PC-9 (cell line): ENCODE data around the gene PLEKHH3. TPM values are rescaled to one million over a fixed set of nuclear protein-coding genes. Genes with fewer than 3 reads are reported as not detected.
A peak's percentile ranks its signal among the peaks of the same experiment; 100 is the strongest.

Source experiments
- BruUV-seq: library from RNA; stranded (reverse); fragments of 400-500 nt; replicated peaks from 2 replicates; lab custom pipeline; 2021; lab: Mats Ljungman, UMichigan
- CTCF ChIA-PET: fragments of 300-600 bp; sonication (Branson Sonifier 250); formaldehyde crosslinking; loops from one replicate; lab custom pipeline; 2022; ENCODE audit warnings: antibody characterized with exemption; lab: Charles Lee
- POLR2A ChIA-PET: fragments of 300-600 bp; sonication (Branson Sonifier 250); formaldehyde crosslinking; loops from one replicate; lab custom pipeline; 2022; ENCODE audit warnings: antibody characterized with exemption; ENCODE audit not compliant: unreplicated experiment; lab: Charles Lee
- DNase-seq, 2 experiments: peaks; one replicate each; pipeline versions ENCODE4 v3.0.0 to v3.0.0-alpha.2; 2015 to 2022; ENCODE audit warnings: mixed read lengths in 1 of 2
- H2AFZ ChIP-seq: fragments of 200-600 bp; sonication (generic); 2 replicates; pipeline ENCODE4 v1.8.1; 2017; ENCODE audit warnings: antibody characterized with exemption
- H3F3A ChIP-seq: fragments of 200-600 bp; sonication (generic); 2 replicates; pipeline ENCODE4 v1.8.1; 2017; ENCODE audit warnings: antibody characterized with exemption, mild to moderate bottlenecking, low read depth; ENCODE audit not compliant: insufficient read depth
- H3K27ac ChIP-seq: fragments of 200-600 bp; sonication (generic); 2 replicates; pipeline ENCODE4 v1.6.1; 2016; ENCODE audit warnings: mixed run types
- H3K27me3 ChIP-seq: fragments of 200-600 bp; sonication (generic); 2 replicates; pipeline ENCODE4 v1.6.1; 2016; ENCODE audit warnings: low read depth, mixed run types; ENCODE audit not compliant: insufficient read depth
- H3K36me3 ChIP-seq: fragments of 200-600 bp; sonication (generic); 2 replicates; pipeline ENCODE4 v1.6.1; 2016; ENCODE audit warnings: low read depth, mixed run types
- H3K4me1 ChIP-seq: fragments of 200-600 bp; sonication (generic); replicated peaks from 2 replicates; pipeline ENCODE4 v1.6.1; 2016; ENCODE audit warnings: mixed run types; ENCODE audit not compliant: insufficient read depth
- H3K4me2 ChIP-seq: fragments of 200-600 bp; sonication (generic); 2 replicates; pipeline ENCODE4 v1.6.1; 2017; ENCODE audit warnings: mixed run types
- H3K4me3 ChIP-seq: fragments of 200-600 bp; sonication (generic); 2 replicates; pipeline ENCODE4 v1.6.1; 2016; ENCODE audit warnings: mixed run types
- H3K79me2 ChIP-seq: fragments of 200-600 bp; sonication (generic); 2 replicates; pipeline ENCODE4 v1.6.1; 2017; ENCODE audit warnings: low read depth, mixed run types
- H3K9me2 ChIP-seq: fragments of 200-600 bp; sonication (generic); 2 replicates; pipeline ENCODE4 v1.8.1; 2017; ENCODE audit warnings: mild to moderate bottlenecking; ENCODE audit not compliant: insufficient read depth
- H3K9me3 ChIP-seq: fragments of 200-600 bp; sonication (generic); 2 replicates; pipeline ENCODE4 v1.8.1; 2016; ENCODE audit warnings: low read depth; ENCODE audit not compliant: insufficient read depth
- H4K20me1 ChIP-seq: fragments of 200-600 bp; sonication (generic); 2 replicates; pipeline ENCODE4 v1.8.1; 2017; ENCODE audit not compliant: insufficient read depth
- EZH2 ChIP-seq: fragments of 200-600 bp; sonication (generic); IDR thresholded peaks from 2 replicates; pipeline ENCODE4 v1.8.0; 2017; ENCODE audit warnings: antibody characterized with exemption, low read depth
- intact Hi-C: fragments of 100-400 bp; cut with micrococcal nuclease; formaldehyde crosslinking; loops from one replicate; pipeline ENCODE4 v1.10.0; 2022; ENCODE audit not compliant: unreplicated experiment
- total RNA-seq: library from RNA; stranded (reverse); gene quantifications from 2 replicates; pipeline ENCODE4 v1.2.3, GENCODE V29; 2021
- TF ChIP-seq, protein P1 (sequence below): fragments of 200-600 bp; sonication (generic); conservative IDR thresholded peaks from 2 replicates; pipeline ENCODE4 v1.6.1; 2017; ENCODE audit warnings: mixed run types, antibody characterized with exemption, mild to moderate bottlenecking, moderate library complexity

PLEKHH3 gene
- total RNA-seq, 1 experiment from 2014 or later = 22.5 TPM

DNA sequence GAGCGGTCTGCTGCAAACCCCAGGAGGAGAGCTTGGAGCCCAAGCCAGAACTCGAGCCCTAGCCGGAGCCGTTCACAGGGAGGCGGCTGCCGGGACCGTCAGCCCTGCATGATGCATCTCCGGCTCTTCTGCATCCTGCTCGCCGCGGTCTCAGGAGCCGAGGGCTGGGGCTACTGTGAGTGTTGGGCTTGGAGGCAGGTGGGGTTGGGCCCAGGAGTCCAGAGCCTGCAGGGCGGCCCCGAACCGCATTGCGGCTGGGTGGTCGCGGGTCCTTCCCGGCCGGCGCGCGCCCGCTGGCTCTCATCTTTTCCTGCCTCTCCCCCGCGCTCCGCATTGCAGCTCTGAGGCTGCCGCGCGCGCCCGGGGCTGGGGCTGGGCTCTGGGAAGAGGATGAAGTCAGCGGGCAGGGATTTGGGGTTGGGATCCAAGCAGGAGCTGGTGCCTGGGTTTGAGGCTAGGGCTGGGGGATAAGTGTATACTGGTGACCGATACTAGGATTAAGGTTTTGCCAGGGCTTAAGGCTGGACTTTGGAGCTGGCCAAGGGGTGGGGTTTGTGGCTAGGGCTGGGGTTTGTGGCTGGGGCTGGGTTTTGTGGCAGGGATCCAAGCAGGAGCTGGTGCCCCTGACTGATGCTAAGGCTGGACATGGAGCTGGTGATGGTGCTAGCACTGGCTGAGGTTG, 6.1 kb upstream of the PLEKHH3 start:
- CTCF ChIA-PET = interaction anchor here (0.7 to 1.0 kb wide), 3 partner anchors 64 to 104 kb away, joined by 3 read pairs; no protein-coding TSS in a partner anchor
- Histone ChIP-seq H3K4me3 (peak overlapping the region; percentile 55), H3K9me2 (no peaks in the 10 kb centered on the region), H3F3A (peaks cover 37% of the 10 kb centered on the region), H3K79me2 (no peaks in the 10 kb centered on the region), H3K4me1 (peaks cover 30% of the 10 kb centered on the region), H3K4me2 (peak overlapping the region; percentile 98), H3K9me3 (no peaks in the 10 kb centered on the region), H3K27me3 (no peaks in the 10 kb centered on the region), H3K36me3 (no peaks in the 10 kb centered on the region), H2AFZ (peak overlapping the region; percentile 82), H3K27ac (no peak overlapping the region), H4K20me1 (no peaks in the 10 kb centered on the region)
- DNase-seq = no peak
- POLR2A ChIA-PET = interaction anchor here (0.7 kb wide), 1 partner anchor 25 kb away, joined by 5 read pairs; no protein-coding TSS in a partner anchor
- intact Hi-C loops = no loop called here
- no TSS peak for BruUV-seq
- TF ChIP-seq, protein P1, sequence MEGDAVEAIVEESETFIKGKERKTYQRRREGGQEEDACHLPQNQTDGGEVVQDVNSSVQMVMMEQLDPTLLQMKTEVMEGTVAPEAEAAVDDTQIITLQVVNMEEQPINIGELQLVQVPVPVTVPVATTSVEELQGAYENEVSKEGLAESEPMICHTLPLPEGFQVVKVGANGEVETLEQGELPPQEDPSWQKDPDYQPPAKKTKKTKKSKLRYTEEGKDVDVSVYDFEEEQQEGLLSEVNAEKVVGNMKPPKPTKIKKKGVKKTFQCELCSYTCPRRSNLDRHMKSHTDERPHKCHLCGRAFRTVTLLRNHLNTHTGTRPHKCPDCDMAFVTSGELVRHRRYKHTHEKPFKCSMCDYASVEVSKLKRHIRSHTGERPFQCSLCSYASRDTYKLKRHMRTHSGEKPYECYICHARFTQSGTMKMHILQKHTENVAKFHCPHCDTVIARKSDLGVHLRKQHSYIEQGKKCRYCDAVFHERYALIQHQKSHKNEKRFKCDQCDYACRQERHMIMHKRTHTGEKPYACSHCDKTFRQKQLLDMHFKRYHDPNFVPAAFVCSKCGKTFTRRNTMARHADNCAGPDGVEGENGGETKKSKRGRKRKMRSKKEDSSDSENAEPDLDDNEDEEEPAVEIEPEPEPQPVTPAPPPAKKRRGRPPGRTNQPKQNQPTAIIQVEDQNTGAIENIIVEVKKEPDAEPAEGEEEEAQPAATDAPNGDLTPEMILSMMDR = no peak
- no peak for TF ChIP-seq EZH2

DNA sequence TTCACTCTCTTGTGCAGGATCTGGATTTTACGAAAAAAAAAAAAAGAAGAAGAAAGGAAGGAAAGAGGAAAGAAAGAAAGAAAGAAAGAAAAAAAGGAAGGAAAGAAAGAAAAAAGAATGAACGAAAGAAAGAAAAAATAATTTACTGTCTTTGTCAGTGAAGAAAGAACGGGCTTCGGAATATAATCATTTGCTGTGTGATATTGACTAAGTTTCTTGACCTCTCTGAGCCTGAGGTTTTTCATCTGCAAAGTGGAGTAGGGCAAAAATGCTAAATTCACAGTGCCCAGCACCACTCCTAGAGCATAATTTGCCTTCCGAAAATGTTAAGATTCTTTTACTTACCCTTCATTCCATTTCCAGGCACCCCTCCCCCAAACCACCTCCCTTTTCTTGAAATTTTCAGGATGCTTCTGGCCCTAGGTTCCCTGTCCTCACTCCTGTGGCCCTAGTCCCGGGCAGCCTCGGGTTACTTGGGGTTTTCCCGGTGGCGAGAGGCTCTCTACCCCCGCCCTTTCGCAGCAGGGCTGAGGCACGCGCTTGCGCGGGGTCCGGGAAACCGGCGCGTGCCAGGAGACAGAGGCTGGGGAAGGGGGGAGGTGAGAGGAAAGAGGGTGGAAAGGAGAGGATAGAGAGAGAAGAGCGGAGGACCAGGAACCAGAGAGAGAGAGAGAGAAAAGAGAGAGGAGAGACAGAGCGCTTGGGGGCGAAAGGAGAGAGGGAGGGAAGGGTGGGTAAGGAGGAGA, 5.4 kb upstream of the PLEKHH3 start, which contains the start of gene CNTNAP1:
Gene CNTNAP1, plus strand, starts transcription at position 556 of the 746 bp plus-strand sequence. CDS start 299 bp downstream, outside the sequence.
- no peaks in the 10 kb centered on the region for H3K27me3 ChIP-seq
- peak within 1 kb of the TSS; percentile 82 for H2AFZ ChIP-seq
- H4K20me1 ChIP-seq = no peaks in the 10 kb centered on the region
- DNase-seq = peak in 1 of 2 experiments; percentile 45
- H3K79me2 ChIP-seq = no peaks in the 10 kb centered on the region
- ChIA-PET CTCF (no interaction called here), POLR2A (no interaction called here)
- intact Hi-C loops = no loop called here
- peak within 1 kb of the TSS; percentile 55 for H3K4me3 ChIP-seq
- H3K27ac ChIP-seq = no peak within 1 kb of the TSS
- TF ChIP-seq EZH2 = no peak
- TF ChIP-seq, protein P1 = no peak
- H3F3A ChIP-seq = peaks cover 41% of the 10 kb centered on the region
- H3K9me3 ChIP-seq = no peaks in the 10 kb centered on the region
- H3K4me2 ChIP-seq = peak within 1 kb of the TSS; percentile 98
- no peaks in the 10 kb centered on the region for H3K36me3 ChIP-seq
- no peaks in the 10 kb centered on the region for H3K9me2 ChIP-seq
- BruUV-seq = no TSS peak
- peaks cover 37% of the 10 kb centered on the region for H3K4me1 ChIP-seq

DNA sequence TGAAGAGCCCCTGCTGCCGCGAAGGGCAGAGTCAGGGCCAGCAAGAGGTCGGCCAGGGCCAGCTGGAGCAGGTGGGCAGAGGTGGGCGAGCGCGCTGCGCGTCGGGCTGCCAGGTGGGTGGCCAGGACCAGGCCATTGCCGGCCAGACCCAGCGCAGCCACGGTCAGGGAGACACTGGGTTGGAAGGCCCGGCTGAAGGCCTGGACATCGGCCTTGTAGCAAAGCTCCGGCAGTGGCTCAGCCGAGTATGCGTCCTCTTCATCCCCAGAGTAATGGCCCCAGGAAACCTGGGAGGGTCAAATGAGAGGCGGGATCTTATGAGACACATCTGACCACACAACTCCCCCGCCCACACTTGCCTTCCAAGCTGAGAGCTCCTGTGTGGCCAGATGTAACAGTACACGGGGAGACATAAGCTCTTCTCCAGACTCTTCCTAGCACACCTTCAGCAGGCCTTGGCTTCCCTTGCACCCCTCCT, 3.6 kb upstream of the PLEKHH3 start:
- H3K4me1 ChIP-seq = peaks cover 38% of the 10 kb centered on the region
- no peak overlapping the region for H3K27ac ChIP-seq
- BruUV-seq = no TSS peak
- TF ChIP-seq EZH2 = no peak
- TF ChIP-seq, protein P1 = no peak
- ChIA-PET CTCF (interaction anchor here (0.6 to 2.5 kb wide), 5 partner anchors 62 to 696 kb away, joined by 3 to 8 read pairs (median 3); no protein-coding TSS in a partner anchor), POLR2A (no interaction called here)
- peaks cover 13% of the 10 kb centered on the region for H3K79me2 ChIP-seq
- H3K36me3 ChIP-seq = no peaks in the 10 kb centered on the region
- H4K20me1 ChIP-seq = no peaks in the 10 kb centered on the region
- H3K9me3 ChIP-seq = no peaks in the 10 kb centered on the region
- no peaks in the 10 kb centered on the region for H3K9me2 ChIP-seq
- no peaks in the 10 kb centered on the region for H3K27me3 ChIP-seq
- H3K4me3 ChIP-seq = peak overlapping the region; percentile 65; the same call in 1 of the 2 replicates
- no peak for DNase-seq
- H3K4me2 ChIP-seq = peak overlapping the region; percentile 79
- H2AFZ ChIP-seq = no peak overlapping the region
- peaks cover 41% of the 10 kb centered on the region for H3F3A ChIP-seq
- intact Hi-C loops = no loop called here
